Measurements from ENCODE around the gene SCUBE1. TPM values are rescaled to one million over a fixed set of nuclear protein-coding genes. Genes with fewer than 3 reads are reported as not detected.

Gene SCUBE1
- total and polyA plus RNA-seq, 2 of the 4 experiments (the other 2 are of a cell fraction) = not detected

GRCh38 chr22:43298062-43298801 lies 44.9 kb downstream of the SCUBE1 start:
- no peaks in the 10 kb centered on the region for H4K20me1 ChIP-seq (ENCODE audit: insufficient read depth, low read length)
- no peak overlapping the region for H2AK5ac ChIP-seq (ENCODE audit: low read depth, low read length)
- peaks cover 17% of the 10 kb centered on the region; the same call in 1 of the 2 replicates for H3K27me3 ChIP-seq (ENCODE audit: control insufficient read depth, insufficient read depth, low read length)
- H3K27ac ChIP-seq (ENCODE audit: insufficient read depth, low read length) = no peak overlapping the region
- no peak overlapping the region for H4K5ac ChIP-seq (ENCODE audit: low read depth, low read length)
- no peak overlapping the region for H2BK15ac ChIP-seq (ENCODE audit: low read depth, low read length)
- in situ Hi-C loops (cut with MboI; ENCODE audit: low sequenced_read_pairs) = no loop called here
- DNase-seq = no peak
- no peaks in the 10 kb centered on the region for H3K79me1 ChIP-seq (ENCODE audit: low read depth in 1 of 2, low read length in 2 of 2)
- H3K9ac ChIP-seq (ENCODE audit: low read depth, low read length) = no peak overlapping the region
- no peaks in the 10 kb centered on the region for H3K9me3 ChIP-seq (ENCODE audit: control insufficient read depth, insufficient read depth, low read length)
- no peak overlapping the region for H2BK5ac ChIP-seq (ENCODE audit: low read depth, low read length, poor library complexity, severe bottlenecking)
- H4K91ac ChIP-seq (ENCODE audit: insufficient read depth, low read depth, low read length) = no peak overlapping the region
- H2AFZ ChIP-seq (replicated peaks; ENCODE audit: low read length, poor library complexity) = no peak overlapping the region
- no peak overlapping the region for H3K18ac ChIP-seq (ENCODE audit: low read depth, low read length)
- no peak overlapping the region for H2BK120ac ChIP-seq (ENCODE audit: low read depth, low read length)
- no TSS peak for BruUV-seq (replicated peaks)
- intact Hi-C loops (cut with micrococcal nuclease) = no loop called here
- H3K9me1 ChIP-seq (ENCODE audit: insufficient read depth, low read length) = peaks cover 6% of the 10 kb centered on the region
- H3K36me3 ChIP-seq (ENCODE audit: control insufficient read depth, insufficient read depth, low read length) = no peaks in the 10 kb centered on the region
- H3K4me1 ChIP-seq (ENCODE audit: control insufficient read depth, insufficient read depth, low read length) = peaks cover 8% of the 10 kb centered on the region; the same call in 1 of the 2 replicates
- no peak overlapping the region for H3K4me2 ChIP-seq (ENCODE audit: low read depth, low read length)
- H3K4ac ChIP-seq (ENCODE audit: low read depth, low read length) = no peak overlapping the region
- ChIA-PET POLR2A (ENCODE audit: unreplicated experiment) (no interaction called here), CTCF (no interaction called here)
- no peak overlapping the region for H3K4me3 ChIP-seq (ENCODE audit: insufficient read depth, low read depth, low read length)
- H3K56ac ChIP-seq (ENCODE audit: extremely low read depth, insufficient read depth, low read length) = no peak overlapping the region
- H4K8ac ChIP-seq (ENCODE audit: low read depth in 2 of 2, low read length in 2 of 2) = no peak overlapping the region
- WGBS, 2 experiments (ENCODE audit: extremely low coverage in 2 of 2, insufficient read length in 1 of 2) = 58% methylated on average over 10 of the region's 18 CpGs; no CpG with 5 or more reads in 1 of the 2 experiments
- no peak overlapping the region for H2AK9ac ChIP-seq (replicated peaks; ENCODE audit: low read depth, low read length, poor library complexity)
- H3K23ac ChIP-seq (ENCODE audit: low read depth, low read length) = no peak overlapping the region
- no peak overlapping the region for H3K14ac ChIP-seq (replicated peaks; ENCODE audit: low read depth, low read length)
- TF ChIP-seq CEBPB (IDR thresholded peaks at IDR 0.05; ENCODE audit: low read depth, low read length) (no peak), MAFK (IDR thresholded peaks at IDR 0.05; ENCODE audit: low read depth, low read length) (no peak), CTCF (conservative IDR thresholded peaks at IDR 0.05; ENCODE audit: low read depth, low read length) (no peak), USF2 (IDR thresholded peaks at IDR 0.05; ENCODE audit: low read depth, low read length) (no peak), FOS (IDR thresholded peaks at IDR 0.05; ENCODE audit: low read depth, low read length) (no peak), SMC3 (IDR thresholded peaks at IDR 0.05; ENCODE audit: low read depth, low read length) (no peak), MAZ (IDR thresholded peaks at IDR 0.05; ENCODE audit: borderline replicate concordance, low read depth, low read length) (no peak), MXI1 (IDR thresholded peaks at IDR 0.05; ENCODE audit: borderline replicate concordance, low read depth, low read length) (no peak), CHD1 (IDR thresholded peaks at IDR 0.05; ENCODE audit: low read depth, low read length) (no peak), NFE2L2 (IDR thresholded peaks at IDR 0.05; ENCODE audit: low read depth, low read length) (no peak), RFX5 (IDR thresholded peaks at IDR 0.05; ENCODE audit: low read depth, low read length) (no peak), POLR2A (IDR thresholded peaks at IDR 0.05; ENCODE audit: low read depth, low read length) (no peak), BHLHE40 (IDR thresholded peaks at IDR 0.05; ENCODE audit: low read depth, low read length) (no peak), RCOR1 (IDR thresholded peaks at IDR 0.05; ENCODE audit: insufficient replicate concordance, low read length) (no peak), RAD21 (IDR thresholded peaks at IDR 0.05; ENCODE audit: low read length) (no peak), ELK1 (IDR thresholded peaks at IDR 0.05; ENCODE audit: borderline replicate concordance, low read depth, low read length) (no peak)
- no peak overlapping the region for H2BK20ac ChIP-seq (ENCODE audit: low read depth, low read length)
- dilution Hi-C loops (cut with HindIII; ENCODE audit: low sequenced_read_pairs, unreplicated experiment) = no loop called here
- ATAC-seq (ENCODE audit: low read depth) = no peak

Data from IMR-90 (cell line).